ENCODE data around the gene PARVA.

Gene PARVA

DNA sequence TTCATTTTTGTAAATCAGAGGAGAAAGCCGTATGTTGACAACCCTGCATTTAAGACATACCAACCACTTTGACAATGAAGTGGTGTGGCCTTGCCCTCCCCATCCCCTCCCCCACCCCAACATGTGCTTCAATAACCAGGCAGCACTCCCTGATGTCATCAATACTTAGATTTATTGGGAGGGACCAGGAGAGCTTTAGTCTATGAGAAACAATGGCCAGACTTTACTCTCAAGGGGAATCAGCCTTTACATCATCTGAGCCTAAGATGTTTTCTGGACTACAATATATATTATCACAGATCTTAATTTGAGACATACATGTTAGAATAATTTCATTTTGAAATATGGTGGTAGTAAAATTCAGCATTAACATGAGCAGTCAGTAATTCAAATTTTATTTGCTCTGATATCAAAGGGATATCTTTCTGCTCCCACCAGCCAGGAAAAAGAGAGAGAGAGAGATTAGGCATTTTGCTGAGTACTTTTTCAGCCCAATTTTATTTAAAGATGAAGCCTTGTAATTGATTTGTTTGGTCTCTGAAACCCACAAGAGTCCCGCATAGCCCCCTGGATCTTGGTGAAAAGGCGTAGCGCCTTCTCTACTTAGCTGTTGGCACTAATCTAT is 38.1 kb downstream of the PARVA start:
- no peak for DNase-seq
- TF ChIP-seq, protein P1, sequence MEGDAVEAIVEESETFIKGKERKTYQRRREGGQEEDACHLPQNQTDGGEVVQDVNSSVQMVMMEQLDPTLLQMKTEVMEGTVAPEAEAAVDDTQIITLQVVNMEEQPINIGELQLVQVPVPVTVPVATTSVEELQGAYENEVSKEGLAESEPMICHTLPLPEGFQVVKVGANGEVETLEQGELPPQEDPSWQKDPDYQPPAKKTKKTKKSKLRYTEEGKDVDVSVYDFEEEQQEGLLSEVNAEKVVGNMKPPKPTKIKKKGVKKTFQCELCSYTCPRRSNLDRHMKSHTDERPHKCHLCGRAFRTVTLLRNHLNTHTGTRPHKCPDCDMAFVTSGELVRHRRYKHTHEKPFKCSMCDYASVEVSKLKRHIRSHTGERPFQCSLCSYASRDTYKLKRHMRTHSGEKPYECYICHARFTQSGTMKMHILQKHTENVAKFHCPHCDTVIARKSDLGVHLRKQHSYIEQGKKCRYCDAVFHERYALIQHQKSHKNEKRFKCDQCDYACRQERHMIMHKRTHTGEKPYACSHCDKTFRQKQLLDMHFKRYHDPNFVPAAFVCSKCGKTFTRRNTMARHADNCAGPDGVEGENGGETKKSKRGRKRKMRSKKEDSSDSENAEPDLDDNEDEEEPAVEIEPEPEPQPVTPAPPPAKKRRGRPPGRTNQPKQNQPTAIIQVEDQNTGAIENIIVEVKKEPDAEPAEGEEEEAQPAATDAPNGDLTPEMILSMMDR (IDR thresholded peaks at IDR 0.05; ENCODE audit: low read depth, low read length, missing control alignments) = no peak
- Histone ChIP-seq H3K27ac (no peak overlapping the region), H3K4me3 (ENCODE audit: low read depth, low read length) (no peak overlapping the region), H3K27me3 (replicated peaks) (no peaks in the 10 kb centered on the region), H3K36me3 (replicated peaks) (no peaks in the 10 kb centered on the region)
- in situ Hi-C loops (cut with HindIII; ENCODE audit: low pct_ligation_motif_present, low sequenced_read_pairs) = no loop called here

DNA sequence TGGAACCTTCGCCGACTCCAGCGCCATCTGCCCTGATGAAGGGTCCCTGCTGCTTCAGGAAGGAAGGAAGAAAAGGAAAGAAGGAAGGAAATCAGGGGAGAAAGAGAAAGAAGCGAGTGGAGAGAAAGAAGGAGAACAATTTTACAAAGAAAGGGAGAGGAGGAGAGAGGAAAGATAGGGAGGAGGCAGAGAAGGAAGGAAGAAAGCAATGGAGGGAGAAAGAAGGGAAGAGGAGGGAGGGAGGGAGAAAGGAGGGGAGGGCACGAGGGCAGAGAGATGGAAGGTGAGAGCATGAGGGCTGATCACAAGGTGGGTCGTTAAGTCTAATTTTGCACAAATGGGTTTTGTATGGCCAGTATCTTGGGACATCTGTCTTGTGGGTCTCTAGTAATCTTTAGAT is 39.2 kb downstream of the PARVA start:
- no peak for DNase-seq
- Histone ChIP-seq H3K27me3 (replicated peaks) (no peaks in the 10 kb centered on the region), H3K4me3 (ENCODE audit: low read depth, low read length) (no peak overlapping the region), H3K36me3 (replicated peaks) (no peaks in the 10 kb centered on the region), H3K27ac (no peak overlapping the region)
- TF ChIP-seq, protein P1 (IDR thresholded peaks at IDR 0.05; ENCODE audit: low read depth, low read length, missing control alignments) = no peak
- in situ Hi-C loops (cut with HindIII; ENCODE audit: low pct_ligation_motif_present, low sequenced_read_pairs) = no loop called here

DNA sequence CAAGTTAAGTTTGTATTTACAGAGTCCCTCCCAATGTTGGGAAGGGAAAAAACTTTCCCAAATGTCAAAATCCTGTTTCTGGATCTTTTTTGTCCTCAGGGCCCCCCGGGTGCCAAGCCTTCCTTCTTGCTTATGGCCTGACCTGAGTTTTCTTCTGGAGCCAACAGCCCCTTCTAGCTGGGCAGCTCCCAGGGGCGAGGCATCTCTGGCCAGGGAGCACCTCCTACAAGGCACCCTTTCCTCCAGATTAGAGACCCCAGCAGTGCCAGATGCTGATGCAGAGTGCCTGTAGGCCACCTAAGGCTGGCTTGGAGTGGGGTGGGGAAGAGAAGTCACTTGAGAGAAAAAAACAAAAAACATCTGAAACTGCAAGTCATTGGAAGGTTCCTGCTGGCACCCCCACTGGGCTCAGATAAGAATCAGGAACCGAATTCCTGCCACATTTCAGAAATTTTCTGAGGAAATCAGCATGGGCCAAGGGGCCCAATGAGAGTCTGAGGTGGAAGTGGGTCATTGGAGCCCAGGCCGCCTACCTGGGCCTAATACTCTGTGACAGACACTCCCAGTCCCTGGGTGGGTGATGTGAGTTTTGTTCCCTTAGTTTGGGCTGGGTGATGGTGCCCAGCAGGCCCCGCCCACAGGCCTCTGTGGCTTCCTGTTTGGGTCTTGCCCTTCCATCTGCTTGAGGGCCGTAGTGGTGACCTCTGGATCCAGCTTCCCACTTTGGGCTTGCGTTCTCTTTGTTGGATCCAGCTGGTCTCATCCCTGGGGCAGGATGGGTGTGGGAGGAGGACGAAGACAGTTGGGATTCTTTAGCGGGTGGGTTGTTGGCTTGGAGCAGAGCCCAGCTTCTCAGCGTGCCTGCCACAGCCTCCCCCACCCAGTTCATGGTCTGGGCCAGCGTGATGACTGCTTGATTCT is 40.6 kb downstream of the PARVA start:
- Histone ChIP-seq H3K27me3 (replicated peaks) (no peaks in the 10 kb centered on the region), H3K27ac (peak overlapping the region; percentile 43), H3K36me3 (replicated peaks) (no peaks in the 10 kb centered on the region), H3K4me3 (ENCODE audit: low read depth, low read length) (no peak overlapping the region)
- TF ChIP-seq, protein P1 (IDR thresholded peaks at IDR 0.05; ENCODE audit: low read depth, low read length, missing control alignments) = no peak
- peak; percentile 57 for DNase-seq
- in situ Hi-C loops (cut with HindIII; ENCODE audit: low pct_ligation_motif_present, low sequenced_read_pairs) = no loop called here

DNA sequence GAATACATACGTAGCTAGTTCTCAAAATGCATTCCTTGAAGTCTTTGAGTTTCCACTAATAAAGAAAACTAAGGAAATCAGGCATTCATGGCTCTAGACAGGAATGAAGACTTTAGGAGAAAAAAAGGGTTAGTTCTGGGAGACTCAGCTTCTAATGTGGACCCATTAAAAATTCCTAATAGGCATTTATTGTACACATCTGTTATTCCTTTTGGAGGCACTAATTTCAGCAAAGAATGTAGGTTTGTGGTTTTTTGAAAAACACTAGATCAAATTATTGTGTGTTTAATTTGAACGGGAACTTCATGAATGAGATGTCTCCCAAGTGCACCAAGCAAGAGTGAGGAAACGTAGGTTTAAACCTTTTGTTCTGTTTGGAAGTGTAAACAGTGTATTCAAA is 42.7 kb downstream of the PARVA start:
- Histone ChIP-seq H3K36me3 (replicated peaks) (no peaks in the 10 kb centered on the region), H3K27me3 (replicated peaks) (no peaks in the 10 kb centered on the region), H3K4me3 (ENCODE audit: low read depth, low read length) (no peak overlapping the region), H3K27ac (no peak overlapping the region)
- DNase-seq = no peak
- TF ChIP-seq, protein P1 (IDR thresholded peaks at IDR 0.05; ENCODE audit: low read depth, low read length, missing control alignments) = no peak
- in situ Hi-C loops (cut with HindIII; ENCODE audit: low pct_ligation_motif_present, low sequenced_read_pairs) = no loop called here

DNA sequence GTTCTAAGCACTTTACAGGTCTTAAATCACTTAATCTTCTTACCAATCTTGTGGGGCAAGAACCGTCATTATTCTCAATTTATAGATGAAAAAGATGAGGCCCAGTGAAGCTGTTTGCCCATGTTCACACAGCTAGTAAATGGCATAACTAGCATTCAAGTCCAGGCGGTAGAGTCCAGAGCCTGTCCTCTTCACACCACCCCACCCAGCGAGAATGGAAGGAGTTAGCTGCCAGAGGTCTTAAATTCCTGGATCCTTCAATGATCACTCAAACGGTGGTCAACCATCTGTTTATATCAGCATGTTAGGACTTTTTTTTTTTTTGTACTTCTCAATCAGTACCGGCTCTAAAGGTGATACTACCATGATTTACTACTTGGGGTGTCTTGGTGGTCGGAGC is 43.3 kb downstream of the PARVA start:
- Histone ChIP-seq H3K36me3 (replicated peaks) (no peaks in the 10 kb centered on the region), H3K27me3 (replicated peaks) (no peaks in the 10 kb centered on the region), H3K27ac (no peak overlapping the region), H3K4me3 (ENCODE audit: low read depth, low read length) (no peak overlapping the region)
- DNase-seq = no peak
- TF ChIP-seq, protein P1 (IDR thresholded peaks at IDR 0.05; ENCODE audit: low read depth, low read length, missing control alignments) = no peak
- in situ Hi-C loops (cut with HindIII; ENCODE audit: low pct_ligation_motif_present, low sequenced_read_pairs) = no loop called here

Measured in brain microvascular endothelial cell (primary cell).